HG03469 (cell line): ENCODE results near the gene EXOC3.

Experiments used
- ATAC-seq: cut with Tn5 transposase; IDR thresholded peaks from one replicate; pipeline ENCODE4 v1.9.1; 2021; ENCODE audit warnings: mild to moderate bottlenecking, moderate library complexity, moderate number of reproducible peaks; ENCODE audit not compliant: unreplicated experiment

Gene EXOC3

DNA sequence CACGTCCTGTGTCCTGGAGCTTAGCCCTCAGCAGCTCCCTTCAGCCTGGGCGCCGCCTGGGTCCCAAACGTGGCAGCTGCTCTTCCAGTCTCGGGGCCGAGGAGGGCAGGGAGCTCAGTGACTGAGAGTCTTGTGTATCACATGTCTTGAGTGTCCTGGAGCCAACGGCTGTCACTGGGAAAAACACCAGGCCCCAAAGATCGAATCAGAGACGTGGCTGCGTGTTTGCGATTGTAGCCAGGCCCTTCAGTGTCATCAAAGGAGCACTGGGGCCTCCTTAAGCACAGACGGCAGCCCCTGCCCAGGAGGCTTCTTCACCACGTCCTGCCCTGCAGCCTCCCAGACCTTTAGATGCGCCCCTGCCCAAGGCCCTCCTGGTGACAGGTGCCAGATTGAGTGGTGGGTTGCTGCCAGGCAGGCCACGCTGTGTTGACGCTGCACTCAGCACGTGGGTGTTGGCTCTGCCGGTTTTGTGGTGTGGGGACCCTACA, 5.7 kb upstream of the EXOC3 start:
- ATAC-seq: no peak

- no peak for ATAC-seq
These were observed 4.4 kb upstream of the EXOC3 start for GRCh38 chr5:438481-438981.

- ATAC-seq: no peak
These were observed 3.8 kb upstream of the EXOC3 start for GRCh38 chr5:439181-439580.

GRCh38 chr5:439636-440035, 3.3 kb upstream of the EXOC3 start:
- no peak for ATAC-seq

GRCh38 chr5:440401-441201, 2.4 kb upstream of the EXOC3 start:
- ATAC-seq: no peak

DNA sequence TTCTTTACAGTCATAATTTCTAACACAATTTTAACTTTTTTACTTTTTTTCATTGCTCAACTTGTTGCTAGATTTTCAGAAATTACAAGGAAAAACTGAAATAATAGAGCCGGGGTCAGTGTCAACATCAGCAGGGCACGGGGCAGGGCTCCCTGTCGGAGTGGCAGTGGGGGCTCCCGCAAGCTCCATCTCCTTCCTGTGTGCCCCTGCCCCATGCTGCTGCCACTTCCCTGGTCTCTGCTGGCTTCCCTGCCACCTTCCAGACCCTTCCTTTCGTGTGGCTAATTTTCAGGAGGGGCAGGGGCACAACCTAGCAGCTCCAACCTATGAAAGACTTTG, 1.0 kb upstream of the EXOC3 start:
- no peak for ATAC-seq

DNA sequence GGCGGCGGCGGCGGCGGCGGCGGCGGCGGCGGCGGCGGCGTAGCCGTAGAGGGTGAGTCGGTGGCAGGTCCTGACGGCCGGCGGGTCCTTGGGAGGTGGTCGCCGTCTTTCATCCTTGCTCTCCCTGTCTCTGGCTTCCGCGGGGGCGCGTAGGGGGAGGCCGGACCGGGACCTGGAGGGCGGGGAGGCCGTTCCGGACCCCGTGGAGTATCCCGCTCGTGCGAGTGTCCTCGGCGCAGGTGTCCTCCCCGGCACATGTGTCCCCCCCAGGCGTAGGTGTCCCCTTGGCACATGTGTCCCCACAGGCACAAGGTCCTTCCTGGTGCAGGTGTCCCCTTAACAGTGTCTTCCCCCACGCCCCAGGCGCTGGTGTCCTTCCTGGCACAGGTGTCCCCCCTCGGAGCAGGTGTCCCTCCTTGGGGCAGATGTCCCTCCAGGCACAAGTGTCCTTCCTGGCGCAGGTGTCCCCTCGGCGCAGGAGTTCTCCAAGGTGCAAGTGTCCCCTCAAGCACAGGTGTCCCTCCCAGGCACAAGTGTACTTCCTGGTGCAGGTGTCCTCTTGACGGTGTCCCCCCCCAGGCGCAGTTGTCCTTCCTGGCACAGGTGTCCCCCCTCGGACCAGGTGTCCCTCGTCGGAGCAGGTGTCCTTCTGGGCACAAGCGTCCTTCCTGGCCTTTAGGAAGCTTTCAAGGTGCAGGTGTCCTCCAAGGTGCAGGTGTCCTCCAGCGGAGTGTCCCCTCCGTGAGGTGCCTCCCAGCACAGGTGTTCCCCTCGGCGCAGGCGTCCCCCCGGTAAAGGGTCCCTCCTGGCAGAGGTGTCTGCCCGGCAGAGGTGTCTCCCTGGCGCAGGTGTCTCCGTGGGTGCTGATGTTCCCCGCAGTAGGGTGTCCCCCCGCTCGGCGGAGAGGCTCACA, 519 bp downstream of the EXOC3 start:
- no peak for ATAC-seq

DNA sequence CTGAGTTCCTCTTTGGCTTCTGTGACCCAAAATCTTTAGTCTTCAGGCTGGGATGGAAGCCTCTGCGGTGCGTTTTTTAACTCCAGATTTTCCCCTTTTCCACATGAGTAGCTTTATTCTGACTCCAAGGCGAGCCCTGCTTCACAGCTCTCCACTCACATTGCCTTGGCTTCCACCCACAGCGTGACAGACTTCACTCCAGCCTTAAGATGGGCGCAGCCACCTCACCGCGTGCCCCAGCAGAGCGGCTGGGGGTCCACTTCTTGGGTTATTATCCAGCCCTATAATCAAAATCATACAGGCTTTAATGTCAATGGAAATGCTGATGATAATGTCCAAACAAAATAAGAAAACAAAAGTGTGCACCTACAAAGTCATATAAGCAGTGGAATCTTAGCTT, 1.2 kb downstream of the EXOC3 start:
- ATAC-seq: no peak

DNA sequence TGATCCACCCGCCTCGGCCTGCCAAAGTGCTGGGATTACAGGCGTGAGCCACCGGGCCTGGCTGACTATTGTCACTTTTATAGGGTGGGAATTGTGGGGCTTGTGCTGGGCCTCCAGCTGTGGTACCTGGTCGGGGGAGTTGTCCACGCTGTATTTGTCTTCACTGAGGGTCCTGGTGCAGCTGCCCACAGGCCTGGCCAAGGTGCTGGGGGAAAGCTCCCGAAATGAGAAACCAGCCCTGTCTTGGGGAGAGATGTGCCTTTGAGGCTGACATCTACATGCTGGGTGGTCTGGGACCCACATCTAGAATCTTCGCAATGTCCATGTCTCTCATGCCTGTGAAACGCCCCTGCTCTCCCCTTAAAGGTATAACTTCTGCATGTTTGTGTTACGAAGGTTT, 2.6 kb downstream of the EXOC3 start:
- no peak for ATAC-seq

- ATAC-seq: no peak
These were observed 3.3 kb downstream of the EXOC3 start for GRCh38 chr5:446066-446882.

- ATAC-seq: no peak
These were observed 3.9 kb downstream of the EXOC3 start for GRCh38 chr5:446883-447263.

- ATAC-seq: no peak
These were observed 4.5 kb downstream of the EXOC3 start for GRCh38 chr5:447501-447900.

GRCh38 chr5:448061-448765, 5.2 kb downstream of the EXOC3 start:
- no peak for ATAC-seq

DNA sequence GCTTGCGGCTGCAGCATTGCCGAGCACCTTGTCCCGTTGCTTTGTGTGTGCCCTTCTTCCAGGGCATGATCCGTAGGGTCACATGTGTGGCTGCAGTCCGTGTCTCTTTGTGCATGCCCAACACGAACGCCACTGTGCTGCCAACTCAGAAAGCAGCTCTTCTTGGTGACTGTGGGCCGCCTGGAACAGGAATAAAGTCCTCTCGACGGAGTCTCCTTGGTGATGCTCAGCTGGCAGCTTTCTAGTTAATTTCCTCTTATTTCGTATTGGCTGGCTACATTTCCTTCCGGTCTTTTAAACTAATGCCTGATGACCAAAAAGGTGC, 5.8 kb downstream of the EXOC3 start:
- ATAC-seq: no peak

DNA sequence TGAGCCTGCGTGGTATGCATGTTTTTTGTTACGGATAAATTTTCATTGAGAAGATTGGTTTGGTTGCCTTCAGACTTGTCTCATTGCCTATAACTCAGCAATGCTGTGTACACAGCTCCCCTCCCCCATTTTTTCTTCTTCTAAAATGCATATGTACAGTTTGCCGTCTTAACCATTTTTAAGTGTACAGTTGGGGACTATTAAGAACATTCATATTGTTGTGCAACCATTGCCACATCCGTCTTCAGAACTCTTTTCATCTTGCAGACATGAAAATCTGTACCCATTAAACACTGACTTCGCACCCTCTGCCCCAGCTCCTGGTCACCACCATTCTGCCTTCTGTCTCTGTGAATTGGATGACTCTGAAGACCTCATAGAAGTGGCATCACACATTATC, 6.2 kb downstream of the EXOC3 start:
- no peak for ATAC-seq

GRCh38 chr5:451587-452458, 8.8 kb downstream of the EXOC3 start:
- no peak for ATAC-seq

GRCh38 chr5:452978-453710, 10.2 kb downstream of the EXOC3 start:
- no peak for ATAC-seq

- no peak for ATAC-seq
These were observed 10.9 kb downstream of the EXOC3 start for GRCh38 chr5:453725-454481.
